GM12875 (cell line): ENCODE results near the gene BLOC1S4.
A peak's percentile ranks its signal among the peaks of the same experiment; 100 is the strongest.

Experiments used
- H3K4me3 ChIP-seq: one replicate; pipeline ENCODE4 v1.5.1; 2011; ENCODE audit warnings: low read depth, low read length, control low read depth
- CTCF ChIP-seq: IDR thresholded peaks from 2 replicates; pipeline ENCODE4 v1.5.1; 2011; ENCODE audit warnings: low read depth, mild to moderate bottlenecking, control low read depth, inconsistent platforms, low read length, moderate library complexity, borderline replicate concordance; ENCODE audit not compliant: insufficient read depth

The BLOC1S4 gene

GRCh38 chr4:6674500-6675149 lies 41.3 kb upstream of the BLOC1S4 start:
- TF ChIP-seq CTCF: peak; percentile 59
- peak overlapping the region; percentile 81 for H3K4me3 ChIP-seq

GRCh38 chr4:6676722-6677558 lies 39.0 kb upstream of the BLOC1S4 start:
- H3K4me3 ChIP-seq: no peak overlapping the region

GRCh38 chr4:6680372-6681034 lies 35.5 kb upstream of the BLOC1S4 start:
- peak; percentile 55 for TF ChIP-seq CTCF

More at GRCh38 chr4:6676722-6677558, 39.0 kb upstream of the BLOC1S4 start:
- TF ChIP-seq CTCF: no peak

GRCh38 chr4:6681191-6681590 lies 34.8 kb upstream of the BLOC1S4 start:
- peak; percentile 48; the same call in 1 of the 2 replicates for TF ChIP-seq CTCF
- H3K4me3 ChIP-seq: no peak overlapping the region

More at GRCh38 chr4:6680372-6681034, 35.5 kb upstream of the BLOC1S4 start:
- H3K4me3 ChIP-seq: no peak overlapping the region

- TF ChIP-seq CTCF: no peak
- no peak overlapping the region for H3K4me3 ChIP-seq
These were observed 32.9 kb upstream of the BLOC1S4 start for GRCh38 chr4:6682862-6683590.

- TF ChIP-seq CTCF: no peak
- H3K4me3 ChIP-seq: no peak overlapping the region
These were observed 31.3 kb upstream of the BLOC1S4 start for GRCh38 chr4:6684656-6685055.
